Psoas muscle (tissue), 8 donors: ENCODE results near the gene CHRM5. TPM values are rescaled to one million over a fixed set of nuclear protein-coding genes. Genes with fewer than 3 reads are reported as not detected.

Experiments
- ATAC-seq, 4 donors: fragments of 200-7000 bp; cut with Tn5 transposase; one replicate each; pipeline ENCODE4 v1.9.1; 2020; ENCODE audit warnings: moderate library complexity in 3 of 4, mild to moderate bottlenecking in 2 of 4
- DNase-seq, 2 donors: peaks; one replicate each; pipeline ENCODE4 v3.0.0-alpha.2; 2020
- H3K27ac ChIP-seq: fragments of 200-600 bp; one replicate; pipeline ENCODE4 v1.8.0; 2022
- H3K27me3 ChIP-seq, 3 donors: fragments of 200-600 bp in 1 of 3; one replicate each; pipeline versions ENCODE4 v1.6.1 to v1.8.0; 2013 to 2022; ENCODE audit warnings: low read length in 2 of 3, mild to moderate bottlenecking in 2 of 3, moderate library complexity in 1 of 3; ENCODE audit not compliant: insufficient read depth in 3 of 3
- H3K36me3 ChIP-seq, 2 donors: fragments of 200-600 bp in 1 of 2; one replicate each; pipeline versions ENCODE4 v1.6.1 to v1.8.0; 2013 to 2022; ENCODE audit warnings: low read depth in 1 of 2, mild to moderate bottlenecking in 1 of 2, moderate library complexity in 1 of 2; ENCODE audit not compliant: insufficient read depth in 1 of 2
- H3K4me1 ChIP-seq: fragments of 200-600 bp; one replicate; pipeline ENCODE4 v1.8.0; 2022
- H3K4me3 ChIP-seq: fragments of 200-600 bp; one replicate; pipeline ENCODE4 v1.8.0; 2022; ENCODE audit warnings: mild to moderate bottlenecking
- H3K9me3 ChIP-seq: fragments of 200-600 bp; one replicate; pipeline ENCODE4 v1.8.0; 2022
- CTCF ChIP-seq: fragments of 200-600 bp; IDR thresholded peaks from one replicate; pipeline ENCODE4 v1.8.0; 2022; ENCODE audit warnings: antibody characterized with exemption
- WGBS, 3 donors: extraction: QIAGEN DNeasy Blood & Tissue Kit; methylation state at CpG; one replicate each; pipeline versions ENCODE4 v1.1.6 to v1.1.7; 2013; 5-methylcytosine and 5-hydroxymethylcytosine counted together
- intact Hi-C, 2 donors: fragments of 100-400 bp; cut with DNase I; formaldehyde crosslinking; loops; one replicate each; pipeline versions ENCODE4 v1.11.0 to v1.14.2; 2022
- polyA plus RNA-seq, 3 donors: library from polyadenylated mRNA; stranded (reverse); fragments of 200-250 nt; gene quantifications; one replicate each; pipeline ENCODE4 v1.2.3, GENCODE V29; 2013
- total RNA-seq, 4 donors: library from RNA; stranded (reverse); fragmentation: NEBNext Ultra II Directional in 2 of 4; extraction: Animal tissue kit (Norgen Biotek cat#: 25700) in 2 of 4; gene quantifications; one replicate each; pipeline versions ENCODE4 v1.2.1 to v1.2.4, GENCODE V29; 2021 to 2023
- donor health status: healthy with polysubstance abuse.
- donor health status: DM: no; HTN: no; CAD: no; lungs with moderate emphysema.
- donor health status: Bipolar disorder and iron deficiency.
- donor health status: healthy.
- donor health status: DM: yes; HTN: yes; CAD: no.
- donor health status: DM: no; HTN: no; CAD: no.
- donor health status: DM: no; HTN: no; CAD: no.
- donor health status: DM: yes; HTN: yes; CAD: no.

CHRM5 gene
- total and polyA plus RNA-seq, 7 donors = under 0.01 to 0.04 TPM; not detected in 5

- Histone ChIP-seq H3K9me3 (no peaks in the 10 kb centered on the region), H3K27me3 (no peaks in the 10 kb centered on the region), H3K36me3 (no peaks in the 10 kb centered on the region), H3K27ac (no peak overlapping the region), H3K4me1 (peaks cover 7% of the 10 kb centered on the region), H3K4me3 (no peak overlapping the region)
- 93 to 98% (median 97%) methylated on average over 2 of the region's 2 CpGs for WGBS, 3 donors
- no peak for DNase-seq
- ATAC-seq = no peak
- intact Hi-C loops = loop anchor here in 1 of 2 donors (5.0 kb wide), 1 partner anchor 227 kb away; no protein-coding TSS in a partner anchor
- TF ChIP-seq CTCF = no peak
Measured at GRCh38 chr15:33964665-33965040, 3.6 kb upstream of the CHRM5 start.

- ATAC-seq (no peak), DNase-seq (no peak)
- H3K9me3 ChIP-seq = no peaks in the 10 kb centered on the region
- no peaks in the 10 kb centered on the region for H3K27me3 ChIP-seq
- 35 to 53% (median 36%) methylated on average over 3 of the region's 3 CpGs for WGBS, 3 donors
- H3K4me3 ChIP-seq = no peak overlapping the region
- peaks cover 11% of the 10 kb centered on the region for H3K4me1 ChIP-seq
- H3K36me3 ChIP-seq = no peaks in the 10 kb centered on the region
- intact Hi-C loops = no loop called here
- H3K27ac ChIP-seq = no peak overlapping the region
- TF ChIP-seq CTCF = no peak
Measured at GRCh38 chr15:33968821-33969220, 524 bp downstream of the CHRM5 start.

GRCh38 chr15:33971811-33972210 is 3.5 kb downstream of the CHRM5 start:
- H3K4me1 ChIP-seq = peaks cover 11% of the 10 kb centered on the region
- no peak overlapping the region for H3K27ac ChIP-seq
- no peaks in the 10 kb centered on the region for H3K36me3 ChIP-seq
- WGBS, 3 donors = 85 to 89% (median 89%) methylated on average over 2 of the region's 2 CpGs
- intact Hi-C loops = no loop called here
- ATAC-seq = no peak
- TF ChIP-seq CTCF = no peak
- H3K4me3 ChIP-seq = no peak overlapping the region
- DNase-seq = no peak
- no peaks in the 10 kb centered on the region for H3K27me3 ChIP-seq
- H3K9me3 ChIP-seq = no peaks in the 10 kb centered on the region

GRCh38 chr15:33975022-33975565 is 6.8 kb downstream of the CHRM5 start:
- no peaks in the 10 kb centered on the region for H3K36me3 ChIP-seq
- no peak overlapping the region for H3K27ac ChIP-seq
- DNase-seq (no peak), ATAC-seq (no peak)
- no peak for TF ChIP-seq CTCF
- 88 to 97% (median 91%) methylated on average over 4 of the region's 4 CpGs for WGBS, 3 donors
- no peak overlapping the region for H3K4me3 ChIP-seq
- H3K27me3 ChIP-seq = no peaks in the 10 kb centered on the region
- peaks cover 3% of the 10 kb centered on the region for H3K4me1 ChIP-seq
- H3K9me3 ChIP-seq = no peaks in the 10 kb centered on the region
- intact Hi-C loops = no loop called here

GRCh38 chr15:33980159-33980558 is 11.9 kb downstream of the CHRM5 start:
- no peaks in the 10 kb centered on the region for H3K9me3 ChIP-seq
- no peak overlapping the region for H3K4me3 ChIP-seq
- no peaks in the 10 kb centered on the region for H3K36me3 ChIP-seq
- H3K4me1 ChIP-seq = no peaks in the 10 kb centered on the region
- DNase-seq (no peak), ATAC-seq (no peak)
- intact Hi-C loops = no loop called here
- WGBS, 3 donors = 65% methylated on average over 7 of the region's 7 CpGs
- H3K27ac ChIP-seq = no peak overlapping the region
- TF ChIP-seq CTCF = no peak
- no peaks in the 10 kb centered on the region for H3K27me3 ChIP-seq
